DOHH2 (cell line): ENCODE data around the gene DUSP16.
"Not testable (repeated sequence)": the region's sequence is repeated elsewhere in the genome, so short reads cannot be mapped to it uniquely, and the experiment has no call there.

Source experiments
- H3F3A ChIP-seq: fragments of 200-600 bp; sonication (generic), shearing (Covaris generic); 2 replicates; pipeline ENCODE4 v1.6.0; 2016; ENCODE audit warnings: antibody characterized with exemption, mild to moderate bottlenecking; ENCODE audit not compliant: control insufficient read depth, insufficient read depth
- H3K27ac ChIP-seq: fragments of 200-600 bp; sonication (generic); 2 replicates; pipeline ENCODE4 v1.5.1; 2014; ENCODE audit warnings: low read depth, mild to moderate bottlenecking, low read length, moderate library complexity
- H3K27me3 ChIP-seq: fragments of 200-600 bp; sonication (generic); 2 replicates; pipeline ENCODE4 v1.6.1; 2014; ENCODE audit warnings: mild to moderate bottlenecking, low read length, mixed read lengths; ENCODE audit not compliant: control insufficient read depth
- H3K36me3 ChIP-seq: fragments of 200-600 bp; sonication (generic); 2 replicates; pipeline ENCODE4 v1.6.1; 2014; ENCODE audit warnings: mild to moderate bottlenecking, low read length, moderate library complexity, mixed read lengths; ENCODE audit not compliant: control insufficient read depth
- H3K4me1 ChIP-seq: fragments of 200-600 bp; sonication (generic); 2 replicates; pipeline ENCODE4 v1.6.1; 2014; ENCODE audit warnings: mild to moderate bottlenecking, low read length, mixed read lengths; ENCODE audit not compliant: control insufficient read depth
- H3K4me2 ChIP-seq: fragments of 200-600 bp; sonication (generic); 2 replicates; pipeline ENCODE4 v1.6.0; 2014; ENCODE audit warnings: mild to moderate bottlenecking, low read length, moderate library complexity
- H3K4me3 ChIP-seq: fragments of 200-600 bp; sonication (generic); 2 replicates; pipeline ENCODE4 v1.5.1; 2014; ENCODE audit warnings: mild to moderate bottlenecking, low read length, mixed read lengths
- H3K79me2 ChIP-seq: fragments of 200-600 bp; sonication (generic); 2 replicates; pipeline ENCODE4 v1.6.1; 2014; ENCODE audit warnings: mild to moderate bottlenecking, low read length, mixed read lengths; ENCODE audit not compliant: control insufficient read depth
- H3K9me2 ChIP-seq: fragments of 200-600 bp; sonication (generic); replicated peaks from 2 replicates; pipeline ENCODE4 v1.6.1; 2014; ENCODE audit warnings: mild to moderate bottlenecking, low read length, mixed read lengths; ENCODE audit not compliant: control insufficient read depth
- H3K9me3 ChIP-seq: fragments of 200-600 bp; sonication (generic); 2 replicates; pipeline ENCODE4 v1.6.1; 2014; ENCODE audit warnings: antibody characterized with exemption, low read length, mixed read lengths; ENCODE audit not compliant: control insufficient read depth, insufficient read depth
- H4K20me1 ChIP-seq: fragments of 200-600 bp; sonication (generic); 2 replicates; pipeline ENCODE4 v1.6.0; 2014; ENCODE audit warnings: low read depth, mild to moderate bottlenecking, antibody characterized with exemption, low read length, moderate library complexity; ENCODE audit not compliant: control insufficient read depth, insufficient read depth
- EZH2phosphoT487 ChIP-seq: fragments of 200-600 bp; sonication (generic); IDR thresholded peaks from 2 replicates; pipeline ENCODE4 v1.6.1; 2017; ENCODE audit warnings: borderline replicate concordance, mild to moderate bottlenecking, antibody characterized with exemption, low read length, moderate library complexity, mixed read lengths
- TF ChIP-seq, protein P1 (sequence below): fragments of 200-600 bp; sonication (generic); IDR thresholded peaks from one replicate; pipeline ENCODE4 v1.5.1; 2014; ENCODE audit warnings: antibody characterized with exemption, mild to moderate bottlenecking, low read depth, low read length; ENCODE audit not compliant: poor library complexity, severe bottlenecking

DUSP16 gene

DNA sequence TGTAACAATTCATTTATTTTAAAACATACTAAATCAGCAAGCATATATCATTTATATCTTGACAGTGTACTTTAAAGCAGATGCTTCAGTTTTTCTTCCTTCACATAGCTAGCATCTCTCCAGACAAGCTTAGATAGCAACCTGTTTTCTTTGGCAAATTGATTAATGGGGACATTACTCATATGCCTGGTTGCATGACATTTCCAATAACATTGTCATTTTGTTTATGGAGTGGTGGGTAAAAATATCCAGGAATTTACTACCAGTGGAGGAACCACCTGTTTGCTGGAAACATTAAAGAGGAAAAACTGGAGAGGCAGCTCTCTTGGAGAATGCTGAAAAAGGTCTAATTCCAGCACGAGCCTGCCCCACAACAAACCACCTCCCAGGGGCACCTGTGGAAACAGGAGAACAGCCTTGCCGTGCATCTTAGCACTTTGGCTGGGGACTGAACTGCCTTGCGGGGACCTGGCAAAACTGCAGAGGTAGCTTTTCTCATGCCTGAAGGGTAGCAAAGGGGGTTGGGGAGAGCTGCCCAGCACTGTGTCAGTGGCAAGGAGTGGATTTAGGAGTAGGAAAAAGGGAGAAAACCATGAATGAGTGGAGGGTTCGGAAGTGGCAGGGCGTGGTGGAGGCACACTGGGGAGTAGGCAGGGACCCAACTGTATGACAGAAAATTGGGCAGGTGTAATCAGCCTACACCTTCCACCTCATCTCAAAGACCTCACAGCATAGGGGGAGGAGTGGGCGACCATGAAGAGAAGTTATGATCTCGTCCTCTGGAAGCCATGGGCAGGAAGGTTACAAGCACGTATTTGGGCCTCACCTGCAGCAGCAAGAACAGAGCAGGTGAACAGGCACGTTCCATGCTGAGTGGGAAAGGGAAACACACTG, 37.3 kb upstream of the DUSP16 start:
- H3K4me2 ChIP-seq = no peak overlapping the region

DNA sequence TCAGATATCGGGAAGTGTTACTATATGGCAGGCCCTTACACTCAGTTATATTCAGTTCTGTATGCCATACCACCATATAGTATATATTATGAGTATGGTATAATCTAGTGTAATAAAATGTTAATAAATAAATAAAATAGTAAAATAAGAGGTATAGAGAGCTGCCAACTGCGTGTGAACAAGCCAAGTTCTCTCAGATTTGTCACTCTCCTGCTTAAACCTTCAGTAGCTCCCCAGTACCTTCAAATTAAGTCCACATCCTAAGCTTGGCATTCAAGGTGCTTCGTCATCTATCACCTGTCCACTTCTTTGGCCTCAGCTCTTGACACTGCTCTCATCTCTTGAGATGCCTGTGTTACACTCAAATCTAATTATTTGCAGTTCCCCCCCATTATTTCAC, 36.2 kb upstream of the DUSP16 start:
- no peak overlapping the region for H3K4me2 ChIP-seq
- H3F3A ChIP-seq = no peaks in the 10 kb centered on the region
- H3K79me2 ChIP-seq = no peaks in the 10 kb centered on the region
- no peak for TF ChIP-seq EZH2phosphoT487
- TF ChIP-seq, protein P1, sequence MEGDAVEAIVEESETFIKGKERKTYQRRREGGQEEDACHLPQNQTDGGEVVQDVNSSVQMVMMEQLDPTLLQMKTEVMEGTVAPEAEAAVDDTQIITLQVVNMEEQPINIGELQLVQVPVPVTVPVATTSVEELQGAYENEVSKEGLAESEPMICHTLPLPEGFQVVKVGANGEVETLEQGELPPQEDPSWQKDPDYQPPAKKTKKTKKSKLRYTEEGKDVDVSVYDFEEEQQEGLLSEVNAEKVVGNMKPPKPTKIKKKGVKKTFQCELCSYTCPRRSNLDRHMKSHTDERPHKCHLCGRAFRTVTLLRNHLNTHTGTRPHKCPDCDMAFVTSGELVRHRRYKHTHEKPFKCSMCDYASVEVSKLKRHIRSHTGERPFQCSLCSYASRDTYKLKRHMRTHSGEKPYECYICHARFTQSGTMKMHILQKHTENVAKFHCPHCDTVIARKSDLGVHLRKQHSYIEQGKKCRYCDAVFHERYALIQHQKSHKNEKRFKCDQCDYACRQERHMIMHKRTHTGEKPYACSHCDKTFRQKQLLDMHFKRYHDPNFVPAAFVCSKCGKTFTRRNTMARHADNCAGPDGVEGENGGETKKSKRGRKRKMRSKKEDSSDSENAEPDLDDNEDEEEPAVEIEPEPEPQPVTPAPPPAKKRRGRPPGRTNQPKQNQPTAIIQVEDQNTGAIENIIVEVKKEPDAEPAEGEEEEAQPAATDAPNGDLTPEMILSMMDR = no peak
- H3K9me3 ChIP-seq = no peaks in the 10 kb centered on the region
- no peak overlapping the region for H3K4me3 ChIP-seq
- no peaks in the 10 kb centered on the region for H3K4me1 ChIP-seq
- no peaks in the 10 kb centered on the region for H4K20me1 ChIP-seq
- peaks cover 12% of the 10 kb centered on the region for H3K27me3 ChIP-seq
- H3K36me3 ChIP-seq = no peaks in the 10 kb centered on the region
- no peak overlapping the region for H3K27ac ChIP-seq
- H3K9me2 ChIP-seq = no peaks in the 10 kb centered on the region

More for the DNA sequence above, 37.3 kb upstream of the DUSP16 start:
- H3K9me2 ChIP-seq = no peaks in the 10 kb centered on the region
- H3K79me2 ChIP-seq = no peaks in the 10 kb centered on the region
- H3K27me3 ChIP-seq = peaks cover 16% of the 10 kb centered on the region
- H3K4me3 ChIP-seq = no peak overlapping the region
- no peaks in the 10 kb centered on the region for H3K4me1 ChIP-seq
- TF ChIP-seq, protein P1 = no peak
- no peak for TF ChIP-seq EZH2phosphoT487
- no peaks in the 10 kb centered on the region for H4K20me1 ChIP-seq
- H3K27ac ChIP-seq = no peak overlapping the region
- no peaks in the 10 kb centered on the region for H3K9me3 ChIP-seq
- no peaks in the 10 kb centered on the region for H3K36me3 ChIP-seq
- H3F3A ChIP-seq = no peaks in the 10 kb centered on the region

DNA sequence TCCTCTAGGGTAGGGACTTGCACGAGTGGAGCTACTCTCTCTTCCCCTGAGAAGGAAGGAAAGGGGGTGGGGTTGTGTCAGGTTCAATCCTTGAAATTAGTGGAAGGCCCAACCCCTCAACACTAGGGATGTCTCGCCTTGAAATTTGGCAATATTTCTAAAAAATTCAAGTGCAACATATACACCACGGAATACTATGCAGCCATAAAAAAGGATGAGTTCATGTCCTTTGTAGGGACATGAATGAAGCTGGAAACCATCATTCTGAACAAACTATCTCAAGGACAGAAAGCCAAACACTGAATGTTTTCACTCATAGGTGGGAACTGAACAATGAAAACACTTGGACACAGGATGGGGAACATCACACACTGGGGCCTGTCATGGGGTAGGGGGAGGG, 33.9 kb upstream of the DUSP16 start:
- H4K20me1 ChIP-seq, H3K9me2 ChIP-seq, H3K27ac ChIP-seq, H3K36me3 ChIP-seq, H3F3A ChIP-seq, H3K4me2 ChIP-seq, H3K4me3 ChIP-seq, H3K9me3 ChIP-seq, H3K4me1 ChIP-seq, H3K79me2 ChIP-seq: not testable (repeated sequence)
- H3K27me3 ChIP-seq = peaks cover 15% of the 10 kb centered on the region

DNA sequence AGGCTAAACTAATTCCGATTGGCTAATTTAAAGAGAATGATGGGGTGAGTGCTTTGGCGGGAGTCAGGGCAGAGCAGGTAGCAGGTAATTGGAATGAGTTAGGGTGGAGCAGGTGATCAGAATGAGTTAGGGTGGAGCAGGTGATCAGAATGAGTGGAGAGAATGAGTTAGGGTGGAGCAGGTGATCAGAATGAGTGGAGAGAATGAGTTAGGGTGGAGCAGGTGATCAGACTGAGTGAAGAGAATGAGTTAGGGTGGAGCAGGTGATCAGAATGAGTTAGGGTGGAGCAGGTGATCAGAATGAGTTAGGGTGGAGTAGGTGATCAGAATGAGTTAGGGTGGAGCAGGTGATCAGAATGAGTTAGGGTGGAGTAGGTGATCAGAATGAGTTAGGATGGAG, 33.3 kb upstream of the DUSP16 start:
- not testable (repeated sequence) for H3K4me2 ChIP-seq, H3K27ac ChIP-seq, H3K4me3 ChIP-seq, H3K4me1 ChIP-seq, H3K79me2 ChIP-seq, H4K20me1 ChIP-seq, H3K9me3 ChIP-seq, H3F3A ChIP-seq, H3K36me3 ChIP-seq, H3K9me2 ChIP-seq
- peaks cover 15% of the 10 kb centered on the region for H3K27me3 ChIP-seq
